Cardiac fibroblast (primary cell): ENCODE data around the gene HACD3.
A peak's percentile ranks its signal among the peaks of the same experiment; 100 is the strongest.

Experiments
- DNase-seq, 2 donors: peaks; one replicate each; pipeline versions ENCODE4 v3.0.0 to v3.0.0-alpha.2; 2010; ENCODE audit warnings: low read depth in 2 of 2
- H3K4me3 ChIP-seq, 2 donors: replicated peaks in 1 of 2; 1 replicate in 1 of 2; 2 replicates in 1 of 2; pipeline ENCODE4 v1.5.1; 2011; ENCODE audit warnings: low read depth in 2 of 2, low read length in 2 of 2, mild to moderate bottlenecking in 2 of 2, moderate library complexity in 1 of 2
- CTCF ChIP-seq: IDR thresholded peaks from one replicate; pipeline ENCODE4 v1.5.1; 2011; ENCODE audit warnings: low read depth, mild to moderate bottlenecking, low read length, inconsistent platforms

Gene HACD3

GRCh38 chr15:65530318-65531111 is at the start of gene HACD3:
Gene HACD3 (plus strand): TSS chr15:65530463. CDS start chr15:65530632, 169 bp downstream.
- TF ChIP-seq CTCF: no peak
- DNase-seq: peak; percentile 72 to 82
- H3K4me3 ChIP-seq: peak within 1 kb of the TSS; percentile 81 to 83

- no peak for DNase-seq
- no peak for TF ChIP-seq CTCF
- H3K4me3 ChIP-seq: no peak overlapping the region
Measured at GRCh38 chr15:65484876-65485275, 45.4 kb upstream of the HACD3 start.

- TF ChIP-seq CTCF: no peak
- no peak overlapping the region for H3K4me3 ChIP-seq
- DNase-seq: no peak
Measured at GRCh38 chr15:65494076-65494475, 36.2 kb upstream of the HACD3 start.

- no peak for TF ChIP-seq CTCF
- no peak overlapping the region for H3K4me3 ChIP-seq
- DNase-seq: no peak
Measured at GRCh38 chr15:65509321-65509720, 20.9 kb upstream of the HACD3 start.

- DNase-seq: no peak
- TF ChIP-seq CTCF: no peak
- H3K4me3 ChIP-seq: no peak overlapping the region
Measured at GRCh38 chr15:65512189-65512588, 18.1 kb upstream of the HACD3 start.

- peak; percentile 66 to 94 for DNase-seq
- H3K4me3 ChIP-seq: no peak overlapping the region
Measured at GRCh38 chr15:65512807-65513416, 17.4 kb upstream of the HACD3 start.

More at GRCh38 chr15:65512807-65513416, 17.4 kb upstream of the HACD3 start:
- TF ChIP-seq CTCF: no peak
